Embryonic facial prominence (tissue), 1 donor: ENCODE results near the gene LIPE.

Source experiments
- DNase-seq: peaks from one replicate; pipeline ENCODE4 v3.0.0-alpha.2; 2016; ENCODE audit errors: extremely low spot score

Gene LIPE

DNA sequence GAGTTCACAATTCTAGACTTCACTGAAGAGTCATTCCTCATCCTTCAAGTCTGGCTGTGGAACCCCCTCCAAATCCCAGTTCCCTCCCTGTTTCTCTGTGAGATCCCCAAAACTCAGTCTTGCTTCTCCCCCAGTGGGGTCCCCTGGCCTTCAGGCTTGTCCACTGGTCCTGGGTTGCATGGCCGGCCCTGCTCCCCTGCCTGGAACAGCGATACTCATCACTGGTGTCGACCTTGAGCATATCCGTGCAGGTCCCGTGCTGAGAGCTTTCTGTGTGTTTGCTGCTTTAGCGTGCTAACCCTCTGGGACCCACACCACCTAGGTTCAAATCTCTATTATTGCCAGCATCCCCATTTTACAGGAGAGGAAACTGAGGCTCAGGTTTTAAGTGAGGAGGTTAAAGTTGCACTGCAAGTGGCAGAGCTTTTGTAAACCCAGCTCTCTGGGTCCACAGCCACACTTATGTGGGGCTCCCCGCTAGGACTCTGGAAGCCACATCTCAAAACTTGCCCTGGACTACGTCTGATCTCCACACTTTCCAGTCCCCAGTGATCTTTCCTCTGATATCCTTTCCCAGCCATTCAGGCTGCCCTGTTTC, 15.5 kb downstream of the LIPE start:
- no peak for DNase-seq

DNA sequence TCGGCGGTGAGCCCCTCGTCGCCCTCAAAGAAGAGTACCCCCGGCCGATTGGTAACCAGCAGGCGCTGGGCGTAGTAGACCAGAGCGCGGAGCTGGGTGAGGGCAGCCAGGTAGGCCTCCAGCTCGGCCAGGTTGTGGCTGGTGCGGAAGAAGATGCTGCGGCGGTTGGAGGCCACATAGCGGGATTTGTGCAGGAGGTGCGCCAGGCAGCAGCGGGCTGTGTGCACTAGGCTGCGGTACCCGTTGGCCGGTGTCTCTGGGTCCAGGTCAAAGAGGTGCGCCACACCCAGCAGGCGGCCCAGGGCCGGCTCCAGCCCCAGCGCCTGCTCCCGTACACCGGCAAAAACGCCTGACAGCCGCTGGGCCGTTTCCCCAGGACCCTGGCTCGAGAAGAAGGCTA, 16.8 kb downstream of the LIPE start:
- no peak for DNase-seq

DNA sequence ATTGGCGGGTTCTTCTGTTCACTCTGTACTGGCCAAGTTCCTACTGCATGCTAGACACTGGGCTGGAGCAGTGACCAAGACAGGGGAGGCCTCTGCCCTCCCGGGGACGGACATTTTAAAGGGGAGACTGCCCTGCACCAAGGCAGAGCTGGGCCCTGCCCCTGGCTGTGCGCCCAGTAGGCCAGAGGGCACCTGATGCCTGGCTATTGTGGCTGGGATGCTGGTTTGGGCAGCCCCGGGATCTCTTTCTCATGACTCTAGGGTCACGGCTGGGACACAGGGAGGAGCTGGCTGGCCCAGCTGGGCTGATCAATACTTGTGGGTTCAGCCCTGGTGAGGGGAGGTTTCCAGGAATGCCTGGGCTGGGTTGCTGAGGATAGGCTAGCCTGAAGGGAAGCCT, 17.7 kb downstream of the LIPE start:
- no peak for DNase-seq

DNA sequence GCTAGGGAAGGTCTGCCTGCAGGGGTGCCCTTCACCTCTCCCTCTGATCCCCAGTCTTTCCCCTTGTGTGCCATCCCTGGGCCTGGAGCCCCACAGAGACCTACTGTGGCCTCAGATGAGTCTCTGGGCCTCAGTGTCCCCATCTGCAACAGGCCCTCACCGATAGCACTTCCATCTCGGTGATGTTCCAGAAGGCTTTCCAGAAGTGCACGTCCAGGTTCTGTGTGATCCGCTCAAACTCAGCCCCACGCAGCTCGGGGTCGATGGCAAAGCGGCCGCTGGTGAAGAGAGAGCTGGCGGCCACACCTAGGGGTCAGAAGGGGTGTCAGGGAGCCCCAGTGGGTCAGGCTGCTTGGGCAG, 19.4 kb downstream of the LIPE start:
- no peak for DNase-seq

DNA sequence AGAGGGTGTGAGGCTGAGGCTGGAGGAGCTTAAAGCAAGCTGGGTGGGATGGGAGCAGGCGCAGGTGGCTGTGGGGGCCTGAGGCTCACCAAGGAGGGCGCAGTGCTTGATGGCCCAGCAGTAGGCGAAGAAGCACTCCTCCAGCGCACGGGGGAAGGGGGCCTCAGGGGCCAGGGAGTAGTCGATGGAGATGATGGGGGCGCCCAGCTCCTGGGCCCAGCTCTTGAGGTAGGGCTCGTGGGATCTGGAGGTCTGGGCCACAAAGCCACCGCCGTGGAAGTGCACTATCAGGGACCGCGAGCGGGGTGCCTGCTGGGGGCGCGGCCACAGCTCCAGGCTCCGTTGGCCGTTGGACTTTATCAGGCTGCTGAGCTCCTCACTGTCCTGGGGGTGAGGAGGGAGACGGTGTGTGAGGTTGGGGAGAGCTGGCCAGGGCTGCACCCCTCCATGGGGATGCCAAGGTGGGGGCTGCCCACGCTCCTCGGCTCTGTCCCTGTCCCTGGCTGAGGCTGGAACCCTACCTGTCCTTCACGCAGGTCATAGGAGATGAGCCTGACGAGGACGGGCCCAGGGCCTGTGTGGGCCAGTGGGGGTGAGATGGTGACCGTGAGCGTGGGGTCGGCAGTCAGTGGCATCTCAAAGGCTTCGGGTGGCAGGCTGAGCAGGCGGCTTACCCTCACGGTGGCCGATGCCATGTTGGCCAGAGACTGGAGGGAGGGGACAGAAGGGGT, 19.9 kb downstream of the LIPE start:
- DNase-seq: no peak

DNA sequence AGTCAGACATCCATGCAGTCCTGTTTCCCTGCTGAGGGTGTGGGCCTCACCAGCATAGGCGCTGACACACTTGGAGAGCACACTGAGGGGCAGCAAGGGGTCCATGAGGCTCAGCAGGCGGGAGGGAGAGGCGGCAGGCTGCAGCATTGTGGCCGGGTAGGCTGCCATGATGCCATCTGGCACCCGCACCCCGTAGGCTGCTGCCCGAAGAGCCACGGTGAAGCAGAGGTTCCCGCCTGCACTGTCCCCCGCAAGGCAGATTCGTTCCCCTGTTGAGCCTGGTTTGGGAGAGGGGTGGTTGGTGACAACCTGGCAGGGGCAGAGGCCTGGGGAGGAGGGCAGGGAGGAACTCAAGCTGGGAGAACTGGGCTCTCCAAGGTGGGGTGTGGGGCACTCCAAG, 21.1 kb downstream of the LIPE start:
- DNase-seq: no peak

DNA sequence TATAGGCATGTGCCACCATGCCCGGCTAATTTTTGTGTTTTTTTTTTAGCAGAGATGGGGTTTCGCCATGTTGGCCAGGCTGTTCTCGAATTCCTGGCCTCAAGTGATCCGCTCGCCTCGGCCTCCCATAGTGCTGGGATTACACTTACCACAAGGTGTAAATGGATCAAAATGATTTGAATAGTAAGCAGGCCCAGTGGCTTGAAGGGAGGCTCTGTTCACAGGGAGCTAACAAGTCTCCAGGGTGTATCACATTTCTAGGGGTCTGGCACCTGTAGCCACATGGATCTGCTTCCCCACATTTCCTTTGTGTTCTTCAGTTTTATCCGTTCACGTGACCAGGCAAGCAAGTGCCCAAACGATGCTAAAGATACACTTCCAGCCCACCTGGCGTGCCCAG, 23.6 kb downstream of the LIPE start:
- DNase-seq: no peak

DNA sequence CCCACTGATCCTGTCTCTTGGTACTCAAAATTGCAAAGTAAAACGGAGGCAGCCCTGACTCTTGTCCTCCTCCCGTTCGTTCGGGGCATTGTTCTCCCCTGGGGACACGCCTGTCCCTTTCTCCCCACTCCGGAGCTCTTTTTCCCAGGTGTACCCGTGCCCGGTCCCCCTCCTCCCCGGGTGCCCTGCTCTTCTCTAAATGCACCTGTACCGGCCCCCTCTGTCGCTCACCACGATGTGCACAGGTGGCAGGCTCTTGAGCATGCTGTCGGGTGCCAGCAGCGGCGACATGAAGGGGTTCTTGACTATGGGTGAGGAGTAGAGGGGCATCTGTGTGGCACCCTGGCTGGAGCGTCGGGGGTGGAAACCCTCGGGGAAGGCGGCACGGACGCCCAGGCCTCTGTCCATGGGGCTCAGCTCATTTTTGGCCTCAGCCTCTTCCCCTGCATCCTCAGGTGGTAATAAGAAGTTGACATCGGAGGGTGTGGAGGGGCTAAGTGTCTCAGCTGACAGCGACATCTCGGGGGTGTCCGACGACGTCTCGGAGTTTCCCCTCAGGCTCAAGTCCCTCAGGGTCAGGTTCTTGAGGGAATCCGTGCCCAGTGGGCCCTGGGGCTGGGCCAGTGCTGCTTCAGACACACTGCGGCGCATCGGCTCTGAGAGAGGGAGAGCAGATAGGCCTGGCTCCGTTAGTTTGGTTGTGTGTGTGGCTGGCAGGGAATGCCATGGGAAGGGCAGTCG, 24.6 kb downstream of the LIPE start:
- DNase-seq: no peak

DNA sequence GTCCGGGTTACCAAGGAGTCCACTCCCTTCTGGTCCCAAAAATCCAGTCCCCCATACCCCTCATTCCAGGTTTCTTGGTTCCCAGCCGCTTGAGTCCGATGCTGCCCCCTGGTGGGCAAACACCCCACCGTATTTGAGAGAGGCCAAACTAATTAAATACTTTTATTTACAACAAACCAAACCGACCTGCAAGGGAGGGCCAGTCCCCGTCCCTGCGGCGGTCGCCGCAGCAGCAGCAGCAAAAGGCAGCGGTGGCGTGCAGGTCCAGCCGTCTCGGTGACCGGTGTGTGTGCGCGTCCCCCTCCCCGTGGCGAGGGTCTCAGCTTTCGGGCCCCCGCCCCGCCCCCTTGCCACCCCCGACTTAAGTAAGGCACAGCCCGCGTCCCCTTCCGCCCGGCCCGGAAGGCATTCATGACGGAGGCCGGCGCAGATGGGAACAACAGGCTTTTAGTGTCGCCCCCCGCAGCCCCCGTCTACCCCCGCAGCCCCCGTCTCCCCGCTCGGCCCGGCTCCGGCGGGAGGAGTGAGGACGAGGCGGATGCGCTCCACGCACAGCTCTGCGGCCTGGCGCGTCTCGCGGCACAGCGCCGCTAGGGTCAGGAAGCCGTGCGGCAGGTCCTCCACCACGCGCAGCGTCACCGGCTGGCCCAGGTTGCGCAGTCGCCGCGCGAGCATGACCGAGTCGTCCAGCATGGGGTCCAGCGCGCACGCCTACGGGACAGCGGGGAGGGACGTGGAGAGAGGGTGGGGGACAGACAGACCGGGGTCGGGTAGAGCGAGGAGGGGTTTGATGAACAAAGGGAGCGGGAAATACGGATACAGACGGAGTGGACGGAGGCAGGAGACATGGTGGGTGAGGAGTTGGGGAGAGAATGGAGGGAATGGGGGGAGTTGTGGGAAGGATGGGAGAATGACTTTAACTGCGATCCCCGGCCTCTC, 25.6 kb downstream of the LIPE start:
- peak; percentile 61 for DNase-seq

DNA sequence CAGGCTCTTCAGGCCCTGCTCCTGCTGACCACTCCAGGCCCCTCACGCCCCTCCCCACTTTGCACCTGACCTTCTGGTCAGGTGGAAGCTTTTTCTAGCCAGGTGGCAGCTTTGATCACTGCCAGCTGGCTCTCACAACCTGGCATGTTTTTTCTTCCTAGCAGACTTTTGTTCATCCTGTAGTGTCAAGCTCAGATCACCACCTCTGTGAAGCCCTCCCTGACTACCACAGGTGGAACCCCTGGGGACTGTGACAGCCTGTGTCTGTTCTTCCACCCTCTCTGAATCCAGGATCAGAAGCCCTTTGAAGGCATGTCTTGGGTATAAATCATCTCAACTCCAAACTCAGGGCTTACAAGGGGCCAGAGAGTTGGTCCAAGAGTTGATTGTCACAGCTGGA, 26.8 kb downstream of the LIPE start:
- DNase-seq: no peak

DNA sequence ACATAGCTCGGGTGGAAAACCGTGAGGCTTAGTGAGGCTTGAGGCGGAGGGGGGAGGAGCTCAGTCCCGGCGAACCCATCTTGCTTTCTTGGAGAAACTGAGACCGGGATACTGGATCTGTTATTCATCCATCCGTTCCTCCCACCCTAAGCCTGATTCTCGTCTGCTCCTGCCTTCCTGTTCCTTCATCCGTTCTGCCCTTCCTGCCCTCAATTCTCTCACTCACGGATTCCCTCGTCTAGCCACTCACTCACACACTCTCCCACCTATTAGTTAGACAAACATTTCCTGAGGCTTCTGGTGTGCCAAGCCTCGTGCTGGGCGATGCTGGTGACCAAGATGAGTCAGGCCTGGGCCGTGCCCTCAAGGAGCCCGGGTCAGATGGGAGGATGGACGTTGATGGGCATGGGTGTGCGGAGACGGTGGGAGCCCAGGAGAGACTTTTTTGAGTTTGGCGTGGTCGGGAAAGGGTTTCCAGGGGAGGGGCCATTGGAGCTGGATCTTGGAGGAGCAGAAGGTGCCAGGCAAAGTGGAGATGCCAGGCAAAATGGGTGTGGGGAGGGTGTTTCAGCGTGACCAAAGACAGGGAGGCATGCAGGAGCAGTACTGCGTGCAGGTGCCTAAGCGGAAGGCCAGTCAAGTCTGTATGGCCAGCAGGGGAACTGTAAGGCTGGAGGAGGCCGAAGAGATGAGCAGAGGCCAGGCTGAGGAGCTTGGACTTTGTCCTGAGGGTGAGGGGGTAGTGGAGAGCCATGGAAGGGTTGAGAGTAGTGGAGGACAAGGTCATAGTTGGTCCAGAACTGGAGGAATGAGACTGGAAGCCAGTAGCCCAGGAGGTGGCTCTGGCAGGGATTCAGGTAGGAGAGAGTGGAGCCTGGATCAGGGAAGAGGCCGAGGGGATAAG, 29.7 kb downstream of the LIPE start:
- no peak for DNase-seq

DNA sequence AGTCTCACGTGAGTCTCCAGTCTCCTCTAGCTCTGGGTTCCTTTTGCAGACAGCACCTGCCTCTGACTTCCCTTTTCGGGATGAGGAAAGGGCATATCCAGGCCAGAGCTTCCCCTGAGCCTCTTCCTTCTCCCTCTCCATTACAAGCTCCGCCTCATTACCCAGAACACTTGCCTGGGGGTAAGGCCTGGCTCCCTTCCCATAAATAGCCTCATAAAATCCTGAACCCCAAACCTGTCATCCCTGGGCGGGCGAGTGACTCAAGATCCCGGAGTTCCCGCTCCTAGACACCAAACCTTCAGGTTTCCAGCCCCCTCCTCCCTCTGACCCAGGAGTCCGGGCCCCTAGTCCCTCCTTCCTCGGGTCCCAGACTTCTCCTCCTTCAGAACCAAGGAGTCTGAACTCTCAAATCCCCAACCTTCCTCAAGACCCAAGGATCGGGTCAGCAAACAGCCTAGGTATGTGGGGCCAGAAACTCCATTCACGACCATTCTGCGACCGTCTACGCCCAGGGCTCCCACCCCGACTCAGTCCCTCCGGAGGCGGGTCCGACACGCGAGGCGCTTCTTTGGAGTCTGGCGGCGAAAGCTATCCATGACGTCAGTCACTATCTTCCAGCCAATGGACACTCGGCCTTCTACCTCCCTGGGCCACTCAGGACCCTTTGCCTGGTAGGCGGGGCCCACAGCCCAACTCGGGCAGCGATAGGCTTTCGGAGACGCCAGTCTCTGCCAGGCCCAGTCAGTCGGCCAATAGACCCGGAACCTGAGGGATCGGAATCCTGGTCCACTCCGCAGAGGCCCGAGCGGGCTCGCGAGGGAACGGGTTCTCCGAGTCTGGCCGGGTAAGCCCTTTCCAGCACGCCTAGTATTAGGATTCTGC, 30.6 kb downstream of the LIPE start:
- peak; percentile 90 for DNase-seq

DNA sequence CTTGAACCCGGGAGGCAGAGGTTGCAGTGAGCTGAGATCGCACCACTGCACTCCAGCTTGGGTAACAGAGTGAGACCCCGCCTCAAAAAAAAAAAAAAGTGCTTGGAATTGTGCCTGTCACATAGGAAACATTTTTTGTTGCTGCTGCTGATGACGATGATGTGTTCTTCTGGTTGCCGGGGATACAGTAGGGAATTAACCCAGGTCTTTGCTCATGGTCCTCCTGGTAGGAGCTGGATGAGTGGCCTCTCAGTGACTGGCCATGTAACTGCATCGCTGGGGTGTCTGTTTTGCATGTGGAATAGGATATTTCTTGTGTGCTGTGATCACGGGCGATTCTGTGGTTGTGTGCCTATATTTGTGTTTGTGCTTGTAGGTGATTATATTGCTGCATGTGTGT, 32.4 kb downstream of the LIPE start:
- DNase-seq: no peak

DNA sequence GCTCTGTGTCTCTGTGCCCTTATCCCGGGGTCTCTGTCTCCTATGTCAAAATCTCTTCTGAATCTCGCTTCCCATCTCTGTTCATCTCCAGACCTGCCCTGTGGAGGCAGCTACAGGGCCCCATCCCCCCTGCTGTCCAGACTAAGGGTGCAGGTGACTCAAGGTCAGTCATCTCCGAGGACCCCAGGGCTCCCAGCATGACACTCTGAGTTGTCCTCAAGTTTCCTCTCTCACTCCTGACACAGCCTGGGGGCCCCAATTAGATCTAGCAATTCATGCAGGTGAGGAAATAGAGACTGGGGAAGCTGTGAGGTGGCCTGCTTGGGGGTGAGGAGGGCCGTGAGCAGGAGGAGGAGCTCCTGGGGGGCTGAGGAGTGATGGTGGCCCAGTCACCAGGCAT, 35.0 kb downstream of the LIPE start:
- no peak for DNase-seq

DNA sequence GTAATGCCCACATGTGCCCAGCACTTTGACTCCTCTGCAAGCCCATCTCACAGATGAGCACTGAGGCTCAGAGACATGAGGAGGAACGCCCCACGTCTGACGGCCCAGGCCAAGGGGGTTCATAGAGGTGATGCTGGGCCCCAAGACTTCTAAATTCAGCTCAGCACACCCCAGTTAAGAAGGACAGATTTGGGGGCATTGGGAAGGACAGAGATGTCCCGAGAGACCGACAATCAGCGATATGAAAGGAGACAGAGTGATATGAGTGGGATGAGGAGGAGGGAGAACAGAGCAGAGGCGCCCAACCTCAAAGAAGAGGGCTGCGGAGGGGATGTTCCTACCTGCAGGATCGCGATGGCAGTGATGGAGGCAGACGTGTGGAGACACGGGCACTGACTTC, 37.3 kb downstream of the LIPE start, which contains the start of gene CNFN:
CNFN (minus strand) TSS at position 399 of the 400 bp plus-strand sequence. CDS start 1,260 bp downstream, outside the sequence.
- DNase-seq: no peak

DNA sequence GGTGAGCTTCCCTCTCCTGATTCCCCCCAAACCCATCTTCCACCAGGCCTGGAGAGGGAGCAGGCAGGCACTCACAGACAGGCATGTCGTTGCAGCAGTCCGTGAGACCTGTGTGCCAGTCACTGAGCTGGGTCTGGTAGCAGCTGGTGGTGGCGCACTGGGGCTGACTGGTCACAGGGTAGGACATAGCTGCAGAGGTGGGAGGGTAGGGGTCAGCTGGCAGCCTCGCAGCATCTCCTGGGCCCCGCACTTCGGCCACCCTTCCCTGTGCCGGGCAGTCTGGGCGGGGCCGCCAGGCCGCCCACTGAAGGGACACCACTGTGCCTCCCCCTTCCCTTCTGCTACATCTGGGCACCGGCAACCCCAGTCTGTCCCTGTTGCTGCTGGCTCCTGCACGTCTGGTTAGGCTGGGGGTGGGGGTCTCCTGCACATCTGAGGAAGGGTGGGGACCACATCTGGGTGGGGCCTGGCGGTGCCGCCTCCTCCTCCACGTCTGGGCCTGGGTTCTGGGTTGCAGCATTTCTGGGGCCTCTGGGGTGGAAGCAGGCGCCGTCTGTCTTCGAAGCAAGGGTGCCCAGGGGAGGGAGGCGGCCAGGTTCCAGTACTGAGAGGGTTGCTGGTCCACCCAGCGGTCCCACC, 38.2 kb downstream of the LIPE start:
- DNase-seq: no peak

DNA sequence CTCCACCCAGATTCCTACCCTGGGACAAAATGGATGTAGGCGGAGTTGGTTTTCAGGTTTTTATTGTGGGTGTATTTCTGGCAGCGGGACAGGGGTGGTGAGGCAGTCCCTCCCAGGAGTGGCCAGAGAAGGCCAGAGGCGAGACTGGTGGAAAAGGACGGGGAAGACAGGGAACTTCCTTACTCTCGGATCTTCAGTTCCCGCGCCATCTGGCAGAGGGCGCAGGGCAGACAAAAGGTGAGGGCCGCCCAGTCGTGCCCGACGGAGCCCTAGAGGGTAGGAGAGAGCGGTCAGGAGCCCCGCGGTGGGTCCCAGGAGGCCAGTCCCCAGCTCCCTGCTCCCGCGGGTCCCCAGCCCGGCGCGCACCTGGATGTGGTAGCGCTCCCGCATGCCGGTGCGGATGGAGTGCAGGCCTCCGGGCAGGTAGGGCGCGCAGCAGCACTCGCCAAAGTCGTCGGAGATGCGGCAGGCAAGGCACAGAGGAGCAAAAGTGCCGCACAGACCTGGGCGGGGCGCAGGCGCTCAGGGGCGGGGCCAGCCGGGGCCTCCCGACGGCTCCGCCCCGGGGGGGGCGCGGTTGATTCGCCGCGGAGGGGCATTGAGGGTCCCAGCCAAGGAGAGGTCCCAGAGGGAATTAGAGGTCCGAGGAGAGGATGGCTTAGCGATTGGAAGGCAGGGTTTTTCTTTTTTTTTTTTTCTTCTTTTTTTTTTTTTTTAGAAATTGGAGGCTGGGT, 40.0 kb downstream of the LIPE start:
- DNase-seq: no peak

DNA sequence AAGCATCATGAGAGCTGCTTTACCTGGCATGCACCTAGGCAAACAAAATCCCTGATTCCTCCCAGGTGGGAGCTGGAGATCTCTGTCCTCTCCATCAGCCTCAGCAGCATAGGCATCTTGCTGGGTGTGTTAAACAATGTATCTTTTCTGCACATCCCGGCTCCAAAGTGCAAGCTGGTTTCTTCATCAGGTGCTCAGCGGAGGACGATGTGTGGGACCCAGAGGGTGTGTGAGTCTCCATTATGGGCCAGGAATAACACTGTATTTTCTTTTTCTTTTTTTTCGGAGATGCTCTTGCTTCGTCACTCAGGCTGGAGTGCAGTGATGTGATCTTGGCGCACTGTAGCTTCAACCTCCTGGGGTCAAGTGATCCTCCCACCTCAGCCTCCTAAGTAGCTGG, 47.0 kb downstream of the LIPE start:
- no peak for DNase-seq
